CD4-positive, alpha-beta T cell treated with Interleukin-6 at 100 ng/mL for 8 hours (primary cell): ENCODE results near the gene EXOC2.
"Not testable (repeated sequence)": the region's sequence is repeated elsewhere in the genome, so short reads cannot be mapped to it uniquely, and the experiment has no call there.

ENCODE experiments used
- DNase-seq: peaks from one replicate; pipeline ENCODE4 v3.0.0-alpha.2; 2020; ENCODE audit warnings: mixed read lengths, low spot score

EXOC2 gene

GRCh38 chr6:635233-635632 lies 57.7 kb downstream of the EXOC2 start:
- DNase-seq = no peak

GRCh38 chr6:633611-634010 lies 59.3 kb downstream of the EXOC2 start:
- no peak for DNase-seq

GRCh38 chr6:628766-629165 lies 64.2 kb downstream of the EXOC2 start:
- no peak for DNase-seq

GRCh38 chr6:626236-626635 lies 66.7 kb downstream of the EXOC2 start:
- DNase-seq = no peak

- DNase-seq = no peak
Measured at GRCh38 chr6:624979-625378, 68.0 kb downstream of the EXOC2 start.

GRCh38 chr6:622462-622861 lies 70.5 kb downstream of the EXOC2 start:
- no peak for DNase-seq

- no peak for DNase-seq
Measured at GRCh38 chr6:621931-622330, 71.0 kb downstream of the EXOC2 start.

GRCh38 chr6:620950-621349 lies 72.0 kb downstream of the EXOC2 start:
- DNase-seq = no peak

- DNase-seq = no peak
Measured at GRCh38 chr6:620166-620565, 72.8 kb downstream of the EXOC2 start.

- DNase-seq = no peak
Measured at GRCh38 chr6:617456-618100, 75.4 kb downstream of the EXOC2 start.

GRCh38 chr6:613981-614380 lies 79.0 kb downstream of the EXOC2 start:
- DNase-seq = no peak

GRCh38 chr6:611928-612327 lies 81.0 kb downstream of the EXOC2 start:
- no peak for DNase-seq

GRCh38 chr6:610882-611281 lies 82.1 kb downstream of the EXOC2 start:
- DNase-seq = no peak

GRCh38 chr6:609905-610304 lies 83.0 kb downstream of the EXOC2 start:
- DNase-seq = no peak

GRCh38 chr6:606829-607379 lies 86.0 kb downstream of the EXOC2 start:
- DNase-seq = no peak

- not testable (repeated sequence) for DNase-seq
Measured at GRCh38 chr6:605895-606294, 87.0 kb downstream of the EXOC2 start.

GRCh38 chr6:604579-604978 lies 88.4 kb downstream of the EXOC2 start:
- no peak for DNase-seq

- DNase-seq = no peak
Measured at GRCh38 chr6:603265-603664, 89.7 kb downstream of the EXOC2 start.

GRCh38 chr6:599576-600448 lies 93.1 kb downstream of the EXOC2 start:
- no peak for DNase-seq

GRCh38 chr6:593907-594212 lies 99.1 kb downstream of the EXOC2 start:
- DNase-seq = no peak

GRCh38 chr6:593139-593906 lies 99.6 kb downstream of the EXOC2 start:
- DNase-seq = peak; percentile 54

GRCh38 chr6:589090-589489 lies 103.8 kb downstream of the EXOC2 start:
- DNase-seq = no peak

- no peak for DNase-seq
Measured at GRCh38 chr6:586553-586952, 106.4 kb downstream of the EXOC2 start.
